Keratinocyte (primary cell): Measurements from ENCODE around the gene MCEMP1.

Source experiments
- EZH2 ChIP-seq: IDR thresholded peaks from one replicate; pipeline ENCODE4 v1.6.1; 2012; ENCODE audit warnings: inconsistent platforms, mild to moderate bottlenecking, low read length, moderate library complexity
- TF ChIP-seq, protein P1 (sequence below), 3 experiments: IDR thresholded peaks in 1 of 3; conservative IDR thresholded peaks in 1 of 3; optimal IDR thresholded peaks in 1 of 3; 2 replicates in 2 of 3; 3 replicates in 1 of 3; pipeline versions ENCODE3 to v1.5.1; 2011; ENCODE audit warnings: low read length in 3 of 3, mild to moderate bottlenecking in 3 of 3, moderate library complexity in 2 of 3, control low read depth in 1 of 3, inconsistent platforms in 1 of 3; ENCODE audit not compliant: insufficient read depth in 2 of 3; ENCODE audit errors: extremely low read depth in 1 of 3

GRCh38 chr19:7672522-7672921 is 4.4 kb upstream of the MCEMP1 start:
- TF ChIP-seq, protein P1, sequence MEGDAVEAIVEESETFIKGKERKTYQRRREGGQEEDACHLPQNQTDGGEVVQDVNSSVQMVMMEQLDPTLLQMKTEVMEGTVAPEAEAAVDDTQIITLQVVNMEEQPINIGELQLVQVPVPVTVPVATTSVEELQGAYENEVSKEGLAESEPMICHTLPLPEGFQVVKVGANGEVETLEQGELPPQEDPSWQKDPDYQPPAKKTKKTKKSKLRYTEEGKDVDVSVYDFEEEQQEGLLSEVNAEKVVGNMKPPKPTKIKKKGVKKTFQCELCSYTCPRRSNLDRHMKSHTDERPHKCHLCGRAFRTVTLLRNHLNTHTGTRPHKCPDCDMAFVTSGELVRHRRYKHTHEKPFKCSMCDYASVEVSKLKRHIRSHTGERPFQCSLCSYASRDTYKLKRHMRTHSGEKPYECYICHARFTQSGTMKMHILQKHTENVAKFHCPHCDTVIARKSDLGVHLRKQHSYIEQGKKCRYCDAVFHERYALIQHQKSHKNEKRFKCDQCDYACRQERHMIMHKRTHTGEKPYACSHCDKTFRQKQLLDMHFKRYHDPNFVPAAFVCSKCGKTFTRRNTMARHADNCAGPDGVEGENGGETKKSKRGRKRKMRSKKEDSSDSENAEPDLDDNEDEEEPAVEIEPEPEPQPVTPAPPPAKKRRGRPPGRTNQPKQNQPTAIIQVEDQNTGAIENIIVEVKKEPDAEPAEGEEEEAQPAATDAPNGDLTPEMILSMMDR (optimal IDR thresholded peaks at IDR 0.05 in 1 of 3, IDR thresholded peaks at IDR 0.05 in 1 of 3, conservative IDR thresholded peaks at IDR 0.05 in 1 of 3; ENCODE audit: extremely low read depth in 1 of 3, insufficient read depth in 2 of 3, low read length in 3 of 3), result no peak
- no peak for TF ChIP-seq EZH2
